ENCODE data around the gene ITGB2. TPM values are rescaled to one million over a fixed set of nuclear protein-coding genes. Genes with fewer than 3 reads are reported as not detected.

Gene ITGB2
- total RNA-seq, 1 experiment from 2014 or later = 6.0 TPM

DNA sequence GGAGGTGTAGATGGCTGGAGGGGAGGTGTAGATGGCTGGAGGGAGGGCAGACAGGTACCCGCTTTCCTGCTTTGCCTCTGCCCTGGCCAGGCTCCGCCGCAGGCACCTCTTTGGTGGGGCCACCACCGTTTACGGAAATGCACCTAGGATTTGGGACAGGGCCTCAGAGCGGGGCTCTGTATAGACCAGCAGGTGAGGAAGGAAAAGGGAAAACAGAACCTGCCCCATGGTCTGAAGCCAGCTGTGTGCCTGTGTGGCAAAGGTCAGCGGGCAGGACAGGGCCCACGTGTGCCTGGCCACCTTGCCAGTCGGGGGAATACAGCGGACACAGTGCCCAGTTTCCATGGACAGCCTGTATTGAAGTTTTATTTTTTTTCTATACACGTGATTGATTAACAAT, 35.1 kb downstream of the ITGB2 start:
- ChIA-PET POLR2A (ENCODE audit: unreplicated experiment) (no interaction called here), CTCF (no interaction called here)
- no TSS peak for BruUV-seq (replicated peaks)
- no peak for TF ChIP-seq EZH2 (IDR thresholded peaks at IDR 0.05; ENCODE audit: low read depth)
- TF ChIP-seq, protein P1, sequence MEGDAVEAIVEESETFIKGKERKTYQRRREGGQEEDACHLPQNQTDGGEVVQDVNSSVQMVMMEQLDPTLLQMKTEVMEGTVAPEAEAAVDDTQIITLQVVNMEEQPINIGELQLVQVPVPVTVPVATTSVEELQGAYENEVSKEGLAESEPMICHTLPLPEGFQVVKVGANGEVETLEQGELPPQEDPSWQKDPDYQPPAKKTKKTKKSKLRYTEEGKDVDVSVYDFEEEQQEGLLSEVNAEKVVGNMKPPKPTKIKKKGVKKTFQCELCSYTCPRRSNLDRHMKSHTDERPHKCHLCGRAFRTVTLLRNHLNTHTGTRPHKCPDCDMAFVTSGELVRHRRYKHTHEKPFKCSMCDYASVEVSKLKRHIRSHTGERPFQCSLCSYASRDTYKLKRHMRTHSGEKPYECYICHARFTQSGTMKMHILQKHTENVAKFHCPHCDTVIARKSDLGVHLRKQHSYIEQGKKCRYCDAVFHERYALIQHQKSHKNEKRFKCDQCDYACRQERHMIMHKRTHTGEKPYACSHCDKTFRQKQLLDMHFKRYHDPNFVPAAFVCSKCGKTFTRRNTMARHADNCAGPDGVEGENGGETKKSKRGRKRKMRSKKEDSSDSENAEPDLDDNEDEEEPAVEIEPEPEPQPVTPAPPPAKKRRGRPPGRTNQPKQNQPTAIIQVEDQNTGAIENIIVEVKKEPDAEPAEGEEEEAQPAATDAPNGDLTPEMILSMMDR (conservative IDR thresholded peaks at IDR 0.05) = no peak
- Histone ChIP-seq H3K4me3 (no peak overlapping the region), H3F3A (ENCODE audit: insufficient read depth, low read depth) (peaks cover 25% of the 10 kb centered on the region), H3K79me2 (ENCODE audit: low read depth) (no peaks in the 10 kb centered on the region), H3K4me1 (replicated peaks; ENCODE audit: insufficient read depth) (peaks cover 30% of the 10 kb centered on the region), H3K9me3 (ENCODE audit: insufficient read depth, low read depth) (no peaks in the 10 kb centered on the region), H3K36me3 (ENCODE audit: low read depth) (no peaks in the 10 kb centered on the region), H4K20me1 (ENCODE audit: insufficient read depth) (no peaks in the 10 kb centered on the region), H3K4me2 (no peak overlapping the region), H3K27ac (no peak overlapping the region), H2AFZ (no peak overlapping the region), H3K9me2 (ENCODE audit: insufficient read depth) (no peaks in the 10 kb centered on the region), H3K27me3 (ENCODE audit: insufficient read depth, low read depth) (no peaks in the 10 kb centered on the region)
- no peak for DNase-seq
- intact Hi-C loops (cut with micrococcal nuclease; ENCODE audit: unreplicated experiment) = no loop called here

DNA sequence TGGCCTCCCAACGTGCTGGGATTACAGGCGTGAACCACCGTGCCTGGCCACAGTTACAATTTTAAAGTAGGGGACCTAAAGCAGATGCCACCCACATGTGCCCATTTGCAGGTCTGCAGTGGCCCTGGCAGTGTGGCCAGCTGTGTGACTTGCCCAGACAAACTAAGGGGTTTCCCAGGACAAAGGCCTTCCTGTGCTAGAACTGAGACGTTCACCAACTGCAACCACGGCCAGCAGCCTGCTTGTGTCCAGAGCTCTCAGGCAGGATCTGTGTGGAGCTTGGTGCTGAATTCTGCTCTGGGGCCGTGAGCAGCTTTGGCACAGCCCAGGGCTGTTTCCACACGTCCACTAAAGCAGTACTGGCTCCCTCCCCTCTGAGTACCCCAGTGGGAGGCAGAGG, 36.6 kb downstream of the ITGB2 start:
- H3K36me3 ChIP-seq (ENCODE audit: low read depth) = no peaks in the 10 kb centered on the region
- H3K4me3 ChIP-seq = no peak overlapping the region
- H4K20me1 ChIP-seq (ENCODE audit: insufficient read depth) = no peaks in the 10 kb centered on the region
- no peaks in the 10 kb centered on the region for H3K79me2 ChIP-seq (ENCODE audit: low read depth)
- no TSS peak for BruUV-seq (replicated peaks)
- H2AFZ ChIP-seq = no peak overlapping the region
- ChIA-PET POLR2A (ENCODE audit: unreplicated experiment) (interaction anchor here (0.6 kb wide), 1 partner anchor 27 kb away, joined by 4 read pairs; no protein-coding TSS in a partner anchor), CTCF (interaction anchor here (0.6 kb wide), 1 partner anchor 8 kb away, joined by 4 read pairs; no protein-coding TSS in a partner anchor)
- H3K27ac ChIP-seq = no peak overlapping the region
- DNase-seq = no peak
- H3K4me2 ChIP-seq = no peak overlapping the region
- no peaks in the 10 kb centered on the region for H3K27me3 ChIP-seq (ENCODE audit: insufficient read depth, low read depth)
- peaks cover 40% of the 10 kb centered on the region for H3K4me1 ChIP-seq (replicated peaks; ENCODE audit: insufficient read depth)
- intact Hi-C loops (cut with micrococcal nuclease; ENCODE audit: unreplicated experiment) = no loop called here
- peaks cover 25% of the 10 kb centered on the region for H3F3A ChIP-seq (ENCODE audit: insufficient read depth, low read depth)
- no peaks in the 10 kb centered on the region for H3K9me3 ChIP-seq (ENCODE audit: insufficient read depth, low read depth)
- no peak for TF ChIP-seq EZH2 (IDR thresholded peaks at IDR 0.05; ENCODE audit: low read depth)
- TF ChIP-seq, protein P1 (conservative IDR thresholded peaks at IDR 0.05) = no peak
- H3K9me2 ChIP-seq (ENCODE audit: insufficient read depth) = no peaks in the 10 kb centered on the region

DNA sequence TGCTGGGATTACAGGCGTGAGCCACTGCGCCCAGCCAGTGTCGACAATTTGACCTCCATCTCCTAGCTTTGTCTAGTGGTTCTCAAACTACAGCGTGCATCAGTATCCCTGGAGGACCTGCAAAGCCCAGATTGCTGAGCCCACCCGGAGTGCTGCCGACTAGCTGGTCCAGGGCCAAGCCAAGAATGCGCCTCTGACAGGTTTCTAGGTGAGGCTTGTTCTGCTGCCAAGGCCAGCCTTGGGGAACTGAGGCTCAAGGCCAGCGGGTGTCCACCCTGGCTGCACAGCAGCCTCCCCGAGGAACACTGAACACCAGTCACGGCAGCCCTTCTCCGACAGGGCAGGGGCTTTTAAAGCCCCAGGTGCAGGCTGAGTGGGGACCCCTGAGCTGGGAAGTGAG, 37.4 kb downstream of the ITGB2 start:
- DNase-seq = no peak
- Histone ChIP-seq H3K27ac (peak overlapping the region; percentile 89), H3K27me3 (ENCODE audit: insufficient read depth, low read depth) (no peaks in the 10 kb centered on the region), H4K20me1 (ENCODE audit: insufficient read depth) (no peaks in the 10 kb centered on the region), H3K4me2 (peak overlapping the region; percentile 55), H3K36me3 (ENCODE audit: low read depth) (no peaks in the 10 kb centered on the region), H3K9me2 (ENCODE audit: insufficient read depth) (no peaks in the 10 kb centered on the region), H3K9me3 (ENCODE audit: insufficient read depth, low read depth) (no peaks in the 10 kb centered on the region), H3F3A (ENCODE audit: insufficient read depth, low read depth) (peaks cover 29% of the 10 kb centered on the region), H3K4me3 (no peak overlapping the region), H2AFZ (no peak overlapping the region), H3K4me1 (replicated peaks; ENCODE audit: insufficient read depth) (peaks cover 48% of the 10 kb centered on the region), H3K79me2 (ENCODE audit: low read depth) (no peaks in the 10 kb centered on the region)
- POLR2A ChIA-PET (ENCODE audit: unreplicated experiment) = interaction anchor here (0.6 to 0.9 kb wide), 5 partner anchors 9 to 405 kb away, joined by 3 to 10 read pairs (median 4); partner anchors contain the start of genes POFUT2 and PTTG1IP
- CTCF ChIA-PET = interaction anchor here (0.8 kb wide), 1 partner anchor 29 kb away, joined by 3 read pairs; no protein-coding TSS in a partner anchor
- no TSS peak for BruUV-seq (replicated peaks)
- TF ChIP-seq EZH2 (IDR thresholded peaks at IDR 0.05; ENCODE audit: low read depth) = no peak
- TF ChIP-seq, protein P1 (conservative IDR thresholded peaks at IDR 0.05) = no peak
- intact Hi-C loops (cut with micrococcal nuclease; ENCODE audit: unreplicated experiment) = loop anchor here (2.0 kb wide), 1 partner anchor 46 kb away; no protein-coding TSS in a partner anchor
